A549 treated with CpdA at 1 μM for 4 hours (cell line): Measurements from ENCODE around the gene TGM6. TPM values are rescaled to one million over a fixed set of nuclear protein-coding genes. Genes with fewer than 3 reads are reported as not detected.

Experiments
- total RNA-seq: library from RNA; stranded (reverse); fragments of 200-300 nt; extraction: Qiagen RNA extraction; gene quantifications from 5 replicates; pipeline ENCODE4 v1.2.3, GENCODE V29; 2022; ENCODE audit warnings: low read depth

Gene TGM6
- total RNA-seq: not detected in 5 replicates

DNA sequence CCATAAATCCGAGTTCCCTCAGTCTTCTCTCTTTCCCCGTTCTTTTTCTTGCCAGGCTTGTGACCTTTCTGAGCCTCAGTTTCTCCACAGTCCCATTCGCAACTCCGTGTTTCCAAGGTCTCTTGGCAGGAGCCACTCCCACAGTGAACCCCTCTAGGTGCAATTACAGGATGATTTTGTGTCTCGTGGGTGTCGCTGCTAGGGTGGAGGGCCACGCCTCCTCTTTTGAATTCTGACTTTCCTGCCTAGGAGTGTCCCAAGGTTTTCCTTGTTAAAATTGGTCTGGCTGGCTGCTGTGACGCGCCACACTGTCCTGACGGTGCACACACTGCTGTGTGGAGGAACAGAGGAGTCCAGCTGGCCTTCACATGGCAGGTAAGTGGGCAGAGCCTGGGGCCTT lies at the start of gene TGM6:
Gene TGM6 (plus strand): TSS at position 301 of the 400 bp plus-strand sequence. CDS start 68 bp downstream, at position 369.

GRCh38 chr20:2470423-2471193 lies 89.9 kb downstream of the TGM6 start, which contains the start of gene SNRPB:
SNRPB (minus strand) TSS chr20:2470789; CDS start chr20:2470690, 99 bp downstream.

Other genes with a start within 250 kb of the TGM6 start
- gene TGM3, start 84.9 kb upstream of the TGM6 start, total RNA-seq: 0.03 to 0.21 TPM (median 0.07 TPM) in 3 of 5 replicates, not detected in the others
- gene SNRPB, start 89.9 kb downstream of the TGM6 start, total RNA-seq: 866 to 1,067 TPM (median 982 TPM) in 5 replicates
- 13.0 to 15.1 TPM (median 14.1 TPM) in 5 replicates for gene ZNF343, start 128.0 kb downstream of the TGM6 start, total RNA-seq
- not detected in 5 replicates for gene TMC2, start 155.7 kb downstream of the TGM6 start, total RNA-seq